GM13976 (cell line): ENCODE results near the gene ASB15.

Source experiments
- DNase-seq: peaks from one replicate; pipeline ENCODE4 v3.0.0; 2012; ENCODE audit warnings: low spot score
- in situ Hi-C: fragments of 300-500 bp; cut with MboI; formaldehyde crosslinking; loops from one replicate; pipeline ENCODE4 v1.12.0; 2022; ENCODE audit warnings: low sequenced_read_pairs, mixed read lengths, inconsistent platforms; ENCODE audit not compliant: unreplicated experiment
- TF ChIP-seq, protein P1 (sequence below): IDR thresholded peaks from 2 replicates; pipeline ENCODE4 v1.5.1; 2012; ENCODE audit warnings: borderline replicate concordance, mild to moderate bottlenecking; ENCODE audit not compliant: insufficient read depth; ENCODE audit errors: extremely low read depth, missing control alignments, control extremely low read depth

Gene ASB15

GRCh38 chr7:123639631-123640030, 38.0 kb downstream of the ASB15 start:
- in situ Hi-C loops: no loop called here
- no peak for DNase-seq
- TF ChIP-seq, protein P1, sequence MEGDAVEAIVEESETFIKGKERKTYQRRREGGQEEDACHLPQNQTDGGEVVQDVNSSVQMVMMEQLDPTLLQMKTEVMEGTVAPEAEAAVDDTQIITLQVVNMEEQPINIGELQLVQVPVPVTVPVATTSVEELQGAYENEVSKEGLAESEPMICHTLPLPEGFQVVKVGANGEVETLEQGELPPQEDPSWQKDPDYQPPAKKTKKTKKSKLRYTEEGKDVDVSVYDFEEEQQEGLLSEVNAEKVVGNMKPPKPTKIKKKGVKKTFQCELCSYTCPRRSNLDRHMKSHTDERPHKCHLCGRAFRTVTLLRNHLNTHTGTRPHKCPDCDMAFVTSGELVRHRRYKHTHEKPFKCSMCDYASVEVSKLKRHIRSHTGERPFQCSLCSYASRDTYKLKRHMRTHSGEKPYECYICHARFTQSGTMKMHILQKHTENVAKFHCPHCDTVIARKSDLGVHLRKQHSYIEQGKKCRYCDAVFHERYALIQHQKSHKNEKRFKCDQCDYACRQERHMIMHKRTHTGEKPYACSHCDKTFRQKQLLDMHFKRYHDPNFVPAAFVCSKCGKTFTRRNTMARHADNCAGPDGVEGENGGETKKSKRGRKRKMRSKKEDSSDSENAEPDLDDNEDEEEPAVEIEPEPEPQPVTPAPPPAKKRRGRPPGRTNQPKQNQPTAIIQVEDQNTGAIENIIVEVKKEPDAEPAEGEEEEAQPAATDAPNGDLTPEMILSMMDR: no peak

GRCh38 chr7:123640583-123640982, 39.0 kb downstream of the ASB15 start:
- in situ Hi-C loops: no loop called here
- TF ChIP-seq, protein P1: no peak
- DNase-seq: no peak

DNA sequence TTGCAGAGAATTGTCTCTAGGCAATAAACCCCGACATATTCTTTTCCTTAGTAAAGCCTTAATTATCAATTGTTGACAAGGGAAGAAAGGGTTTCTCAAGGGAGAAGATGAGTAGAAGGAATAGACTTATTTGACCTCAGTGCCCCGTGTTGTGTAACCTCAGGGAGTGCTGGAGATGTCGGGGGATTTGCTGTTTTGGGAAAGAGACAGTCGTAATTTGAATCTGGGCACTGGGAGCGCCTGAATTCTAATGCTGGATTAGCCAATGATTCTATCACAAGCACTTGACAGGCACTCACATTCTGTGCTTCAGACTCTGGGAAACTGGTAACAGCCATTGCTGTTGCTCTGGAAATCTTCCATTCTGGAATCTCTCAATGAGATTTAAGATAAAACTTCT, 40.3 kb downstream of the ASB15 start:
- TF ChIP-seq, protein P1: no peak
- no peak for DNase-seq
- in situ Hi-C loops: no loop called here

- in situ Hi-C loops: no loop called here
- DNase-seq: no peak
- TF ChIP-seq, protein P1: no peak
Measured at GRCh38 chr7:123643495-123644441, 42.1 kb downstream of the ASB15 start.

DNA sequence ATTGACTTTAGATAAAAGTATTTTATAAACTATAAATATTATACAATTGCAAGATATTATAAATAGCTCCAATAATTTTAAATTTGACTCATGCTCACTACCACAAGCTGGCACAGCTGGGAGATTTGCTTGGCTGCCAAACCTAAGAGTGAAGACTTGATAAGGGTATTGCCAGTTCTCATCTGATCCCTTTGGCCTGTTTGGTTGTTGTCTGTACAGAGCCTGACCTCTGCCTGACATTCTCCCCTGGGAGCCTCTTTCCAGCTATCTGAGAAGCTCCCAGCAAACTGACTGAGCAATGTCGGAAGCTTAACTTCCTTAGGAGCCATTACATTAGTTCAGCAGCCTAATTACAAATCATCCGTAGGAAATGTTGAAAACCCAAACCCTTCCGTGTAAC, 43.9 kb downstream of the ASB15 start:
- TF ChIP-seq, protein P1: no peak
- in situ Hi-C loops: no loop called here
- DNase-seq: no peak

DNA sequence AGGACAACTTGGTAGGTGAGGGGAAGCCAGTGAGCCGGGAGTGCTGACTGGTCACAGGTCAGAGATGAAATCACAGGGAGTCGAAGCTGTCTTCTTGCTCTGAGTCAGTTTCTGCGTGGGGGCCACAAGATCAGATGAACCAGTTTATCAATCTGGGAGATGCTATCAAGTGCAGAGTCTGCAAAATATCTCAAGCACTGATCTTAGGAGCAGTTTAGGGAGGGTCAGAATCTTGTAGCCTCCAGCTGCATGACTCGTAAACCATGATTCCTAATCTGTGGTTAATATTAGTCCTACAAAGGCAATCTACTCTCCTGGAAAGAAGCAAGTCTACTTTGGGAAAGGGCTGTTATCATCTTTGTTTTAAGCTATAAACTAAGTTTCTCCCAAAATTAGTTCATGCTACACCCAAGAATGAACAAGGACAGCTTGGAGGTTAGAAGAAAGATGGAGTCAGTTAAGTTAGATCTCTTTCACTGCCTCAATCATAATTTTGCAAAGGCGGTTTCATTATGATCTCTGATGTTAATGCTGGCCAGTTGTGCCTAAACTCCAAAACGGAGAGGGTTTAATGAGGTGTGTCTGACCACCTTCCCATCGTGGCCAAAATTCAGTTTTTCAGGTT, 45.6 kb downstream of the ASB15 start:
- DNase-seq: no peak
- in situ Hi-C loops: no loop called here
- TF ChIP-seq, protein P1: no peak
